ENCODE measurements around the gene MCOLN1. TPM values are rescaled to one million over a fixed set of nuclear protein-coding genes. Genes with fewer than 3 reads are reported as not detected.

The MCOLN1 gene
- total and polyA plus RNA-seq, 2 of the 4 experiments (the other 2 are of a cell fraction) = 3.4 to 19.6 TPM

DNA sequence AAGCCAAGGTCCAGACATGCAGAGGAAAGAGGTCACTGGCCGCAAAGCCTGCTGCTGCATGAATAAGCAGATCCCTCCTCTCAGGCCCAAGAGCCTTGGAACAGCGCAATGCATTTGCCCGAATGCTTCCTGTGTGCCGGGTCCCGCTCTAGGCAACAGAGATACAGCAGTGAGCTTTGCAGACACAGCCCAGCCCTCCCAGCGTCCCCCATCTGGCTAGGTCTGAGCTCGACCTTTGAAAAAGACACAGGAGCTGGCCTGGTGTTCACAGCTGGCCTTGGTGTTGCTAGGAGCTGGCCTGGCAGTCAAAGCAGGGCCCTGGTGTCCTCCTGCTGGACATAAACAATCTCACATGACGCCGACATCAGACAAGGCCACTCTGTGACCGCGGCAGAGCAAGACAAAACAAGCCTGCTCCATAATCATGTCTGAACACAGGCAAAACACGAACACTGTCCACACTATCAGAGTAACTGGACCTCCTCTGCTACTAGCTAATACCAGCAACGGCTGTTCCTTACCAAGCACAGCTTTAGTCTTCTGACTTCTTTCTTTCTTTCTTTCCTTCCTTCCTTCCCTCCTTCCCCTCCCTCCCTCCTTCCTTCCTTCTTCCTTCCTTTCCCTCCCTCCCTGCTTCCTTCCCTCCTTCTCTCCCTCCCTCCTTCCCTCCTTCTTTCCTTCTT is 27.9 kb upstream of the MCOLN1 start (continued):
- TF ChIP-seq MXI1 (IDR thresholded peaks at IDR 0.05; ENCODE audit: borderline replicate concordance, low read depth, low read length) (no peak), RAD21 (IDR thresholded peaks at IDR 0.05; ENCODE audit: low read length) (no peak)

GRCh38 chr19:7497292-7497691 is 25.1 kb upstream of the MCOLN1 start:
- Histone ChIP-seq H4K5ac (ENCODE audit: low read depth, low read length) (no peak overlapping the region), H3K9me3 (ENCODE audit: control insufficient read depth, insufficient read depth, low read length) (no peaks in the 10 kb centered on the region), H2BK5ac (ENCODE audit: low read depth, low read length, poor library complexity, severe bottlenecking) (no peak overlapping the region), H3K23ac (ENCODE audit: low read depth, low read length) (no peak overlapping the region), H3K18ac (ENCODE audit: low read depth, low read length) (no peak overlapping the region), H3K56ac (ENCODE audit: extremely low read depth, insufficient read depth, low read length) (no peak overlapping the region), H3K9ac (ENCODE audit: low read depth, low read length) (no peak overlapping the region), H3K79me1 (ENCODE audit: low read depth in 1 of 2, low read length in 2 of 2) (no peaks in the 10 kb centered on the region), H2AK9ac (replicated peaks; ENCODE audit: low read depth, low read length, poor library complexity) (no peak overlapping the region), H3K4me2 (ENCODE audit: low read depth, low read length) (no peak overlapping the region), H3K27me3 (ENCODE audit: control insufficient read depth, insufficient read depth, low read length) (peaks cover 17% of the 10 kb centered on the region), H2AK5ac (ENCODE audit: low read depth, low read length) (no peak overlapping the region), H3K36me3 (ENCODE audit: control insufficient read depth, insufficient read depth, low read length) (no peaks in the 10 kb centered on the region), H2BK120ac (ENCODE audit: low read depth, low read length) (no peak overlapping the region), H2BK20ac (ENCODE audit: low read depth, low read length) (no peak overlapping the region), H2AFZ (replicated peaks; ENCODE audit: low read length, poor library complexity) (no peak overlapping the region), H3K4me1 (ENCODE audit: control insufficient read depth, insufficient read depth, low read length) (peaks cover 4% of the 10 kb centered on the region; the same call in 1 of the 2 replicates), H4K20me1 (ENCODE audit: insufficient read depth, low read length) (no peaks in the 10 kb centered on the region), H3K4ac (ENCODE audit: low read depth, low read length) (no peak overlapping the region), H4K8ac (ENCODE audit: low read depth in 2 of 2, low read length in 2 of 2) (no peak overlapping the region), H3K4me3 (ENCODE audit: insufficient read depth, low read depth, low read length) (no peak overlapping the region), H2BK15ac (ENCODE audit: low read depth, low read length) (no peak overlapping the region), H4K91ac (ENCODE audit: insufficient read depth, low read depth, low read length) (no peak overlapping the region), H3K9me1 (ENCODE audit: insufficient read depth, low read length) (no peaks in the 10 kb centered on the region), H3K27ac (ENCODE audit: insufficient read depth, low read length) (no peak overlapping the region), H3K14ac (replicated peaks; ENCODE audit: low read depth, low read length) (no peak overlapping the region)
- ATAC-seq (ENCODE audit: low read depth) = peak; percentile 71
- CTCF ChIA-PET = interaction anchor here (0.7 to 2.6 kb wide), 8 partner anchors 9 to 99 kb away, joined by 3 to 8 read pairs (median 3); no protein-coding TSS in a partner anchor
- dilution Hi-C loops (cut with HindIII; ENCODE audit: low sequenced_read_pairs, unreplicated experiment) = no loop called here
- BruUV-seq (replicated peaks) = no TSS peak
- TF ChIP-seq MAZ (IDR thresholded peaks at IDR 0.05; ENCODE audit: borderline replicate concordance, low read depth, low read length) (no peak), RAD21 (IDR thresholded peaks at IDR 0.05; ENCODE audit: low read length) (peak; percentile 22), CTCF (conservative IDR thresholded peaks at IDR 0.05; ENCODE audit: low read depth, low read length) (peak; percentile 34; the same call in 1 of the 2 replicates)
- no CpG with 5 or more reads among the region's 7 CpGs for WGBS, 2 experiments (ENCODE audit: extremely low coverage in 2 of 2, insufficient read length in 1 of 2)
- POLR2A ChIA-PET (ENCODE audit: unreplicated experiment) = no interaction called here
- no peak for DNase-seq
- intact Hi-C loops (cut with micrococcal nuclease) = no loop called here
- in situ Hi-C loops (cut with MboI; ENCODE audit: low sequenced_read_pairs) = no loop called here

Measured in IMR-90 (cell line).